Stomach (tissue), 9 donors: ENCODE data around the gene ZNF581. TPM values are rescaled to one million over a fixed set of nuclear protein-coding genes. Genes with fewer than 3 reads are reported as not detected.

Experiments used
- DNase-seq, 2 donors: peaks; one replicate each; pipeline versions ENCODE4 v3.0.0 to v3.0.0-alpha.2; 2013 to 2019
- H3K27ac ChIP-seq, 5 donors: fragments of 200-600 bp in 4 of 5; sonication (generic) in 4 of 5; one replicate each; pipeline ENCODE4 v1.5.1; 2013 to 2019; ENCODE audit warnings: mild to moderate bottlenecking in 1 of 5, moderate library complexity in 1 of 5
- H3K27me3 ChIP-seq, 3 donors: fragments of 200-600 bp; sonication (generic); one replicate each; pipeline ENCODE4 v1.5.1; 2017 to 2019; ENCODE audit warnings: mixed run types in 1 of 3
- H3K36me3 ChIP-seq, 4 donors: fragments of 200-600 bp; sonication (generic); 1 replicate in 3 of 4; 2 replicates in 1 of 4; pipeline ENCODE4 v1.5.1; 2016 to 2019
- H3K4me1 ChIP-seq, 4 donors: fragments of 200-600 bp; sonication (generic); one replicate each; pipeline ENCODE4 v1.5.1; 2016 to 2019
- H3K4me3 ChIP-seq, 4 donors: fragments of 200-600 bp; sonication (generic) in 3 of 4; one replicate each; pipeline ENCODE4 v1.5.1; 2016 to 2019; ENCODE audit warnings: mild to moderate bottlenecking in 1 of 4
- H3K9me3 ChIP-seq, 4 donors: fragments of 200-600 bp; sonication (generic); one replicate each; pipeline ENCODE4 v1.5.1; 2016 to 2019
- EP300 ChIP-seq: sonication (generic); formaldehyde crosslinking; IDR thresholded peaks from one replicate; pipeline ENCODE4 v1.6.1; 2017; ENCODE audit warnings: antibody characterized with exemption
- POLR2A ChIP-seq, 4 donors: fragments of 450-650 bp; IDR thresholded peaks; one replicate each; pipeline ENCODE4 v1.6.1; 2016; ENCODE audit warnings: antibody characterized with exemption in 4 of 4, control low read depth in 2 of 4, mild to moderate bottlenecking in 1 of 4, moderate library complexity in 1 of 4
- POLR2AphosphoS5 ChIP-seq, 3 donors: sonication (generic); formaldehyde crosslinking; IDR thresholded peaks; one replicate each; pipeline ENCODE4 v1.6.1; 2016; ENCODE audit warnings: antibody characterized with exemption in 3 of 3
- WGBS, 5 donors: extraction: QIAGEN DNeasy Blood & Tissue Kit in 3 of 5; methylation state at CpG; one replicate each; pipeline versions ENCODE4 v1.1.5 to v1.1.7; 2013 to 2018; 5-methylcytosine and 5-hydroxymethylcytosine counted together
- intact Hi-C: fragments of 100-400 bp; cut with DNase I; formaldehyde crosslinking; loops from one replicate; pipeline ENCODE4 v1.15.1; 2023; ENCODE audit warnings: low total_unique reads
- polyA plus RNA-seq, 3 donors: library from polyadenylated mRNA; stranded (reverse); fragments of 200-250 nt; gene quantifications; one replicate each; pipeline ENCODE4 v1.2.3, GENCODE V29; 2013
- total RNA-seq, 5 donors: library from RNA; depleted of rRNA; stranded (reverse); fragments of >200 nt; gene quantifications; one replicate each; pipeline versions ENCODE4 v1.1.0 to v1.2.3, GENCODE V29; 2014 to 2016
- TF ChIP-seq, protein P1 (sequence below), 7 experiments: fragments of 450-650 bp in 4 of 7; fragments of 200-600 bp in 3 of 7; sonication (generic) in 3 of 7; IDR thresholded peaks; one replicate each; pipeline ENCODE4 v1.5.1; 2016 to 2019; ENCODE audit warnings: antibody characterized with exemption in 7 of 7, control low read depth in 2 of 7, mild to moderate bottlenecking in 1 of 7
- donor health status: healthy with polysubstance abuse.
- donor health status: Bipolar disorder and iron deficiency.
- donor health status: healthy.

The ZNF581 gene
- total and polyA plus RNA-seq, 8 donors = 2.2 to 27.8 (median 11.3) TPM

DNA sequence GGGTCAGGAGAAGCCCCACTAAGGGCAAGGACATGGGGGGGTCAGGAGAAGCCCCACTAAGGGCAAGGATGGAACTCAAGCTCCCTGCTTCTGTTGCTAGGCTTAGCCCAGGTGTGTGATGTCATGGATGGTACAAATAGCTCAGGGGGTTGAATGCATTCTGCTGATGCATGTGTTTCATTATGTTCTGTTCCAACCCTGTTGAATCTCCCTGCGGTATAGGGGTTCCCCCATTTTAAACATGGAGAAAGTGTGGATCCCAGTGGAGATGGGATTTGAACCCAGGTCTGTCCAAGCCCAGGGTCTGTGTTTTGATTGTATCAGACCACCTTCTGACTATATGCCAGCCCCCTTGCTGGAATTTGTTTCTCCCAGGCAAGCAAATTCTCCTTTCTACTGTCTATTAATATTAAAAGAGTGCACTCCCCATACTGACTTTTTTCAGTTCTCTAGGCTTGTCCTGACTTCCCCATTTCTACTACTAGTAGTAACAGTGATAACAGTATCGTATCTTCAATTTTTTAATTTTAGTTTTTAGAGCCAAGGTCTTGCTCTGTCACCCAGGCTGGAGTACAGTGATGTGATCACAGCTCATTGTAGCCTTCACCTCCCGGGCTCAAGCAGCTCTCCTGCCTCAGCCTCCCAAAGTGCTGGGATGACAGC is 31.3 kb upstream of the ZNF581 start:
- 80 to 93% (median 83%) methylated on average over 3 of the region's 3 CpGs for WGBS, 5 donors
- TF ChIP-seq, protein P1, sequence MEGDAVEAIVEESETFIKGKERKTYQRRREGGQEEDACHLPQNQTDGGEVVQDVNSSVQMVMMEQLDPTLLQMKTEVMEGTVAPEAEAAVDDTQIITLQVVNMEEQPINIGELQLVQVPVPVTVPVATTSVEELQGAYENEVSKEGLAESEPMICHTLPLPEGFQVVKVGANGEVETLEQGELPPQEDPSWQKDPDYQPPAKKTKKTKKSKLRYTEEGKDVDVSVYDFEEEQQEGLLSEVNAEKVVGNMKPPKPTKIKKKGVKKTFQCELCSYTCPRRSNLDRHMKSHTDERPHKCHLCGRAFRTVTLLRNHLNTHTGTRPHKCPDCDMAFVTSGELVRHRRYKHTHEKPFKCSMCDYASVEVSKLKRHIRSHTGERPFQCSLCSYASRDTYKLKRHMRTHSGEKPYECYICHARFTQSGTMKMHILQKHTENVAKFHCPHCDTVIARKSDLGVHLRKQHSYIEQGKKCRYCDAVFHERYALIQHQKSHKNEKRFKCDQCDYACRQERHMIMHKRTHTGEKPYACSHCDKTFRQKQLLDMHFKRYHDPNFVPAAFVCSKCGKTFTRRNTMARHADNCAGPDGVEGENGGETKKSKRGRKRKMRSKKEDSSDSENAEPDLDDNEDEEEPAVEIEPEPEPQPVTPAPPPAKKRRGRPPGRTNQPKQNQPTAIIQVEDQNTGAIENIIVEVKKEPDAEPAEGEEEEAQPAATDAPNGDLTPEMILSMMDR (IDR thresholded peaks at IDR 0.05) = no peak
- TF ChIP-seq EP300 (no peak), POLR2A (IDR thresholded peaks at IDR 0.05) (no peak), POLR2AphosphoS5 (IDR thresholded peaks at IDR 0.05) (no peak)
- no peak overlapping the region for H3K27ac ChIP-seq
- peaks cover 16 to 74% (median 62%) of the 10 kb centered on the region in 4 donors for H3K36me3 ChIP-seq
- H3K9me3 ChIP-seq = no peaks in the 10 kb centered on the region
- H3K4me3 ChIP-seq = no peak overlapping the region
- intact Hi-C loops = loop anchor here (5.0 kb wide), 1 partner anchor 100 kb away; no protein-coding TSS in a partner anchor
- H3K4me1 ChIP-seq = peaks cover 0 to 58% (median 19%) of the 10 kb centered on the region in 4 donors
- no peaks in the 10 kb centered on the region for H3K27me3 ChIP-seq
- DNase-seq = no peak

DNA sequence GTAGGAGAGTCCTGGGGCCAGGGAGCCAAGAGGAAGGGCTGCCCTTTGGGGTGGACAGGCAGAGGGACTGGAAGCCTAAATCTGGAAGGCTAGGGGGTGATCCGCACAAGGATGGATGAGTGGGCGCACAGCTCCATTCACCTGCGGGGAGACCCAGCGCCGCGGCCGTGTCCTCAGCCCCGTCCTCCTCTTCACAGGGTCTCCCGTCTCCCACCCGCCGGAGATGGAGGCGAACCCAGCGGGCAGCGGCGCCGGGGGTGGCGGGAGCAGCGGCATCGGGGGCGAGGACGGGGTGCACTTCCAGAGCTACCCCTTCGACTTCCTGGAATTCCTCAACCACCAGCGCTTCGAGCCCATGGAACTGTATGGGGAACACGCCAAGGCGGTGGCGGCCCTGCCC is 30.1 kb upstream of the ZNF581 start:
- H3K4me3 ChIP-seq = no peak overlapping the region
- peaks cover 0 to 50% (median 12%) of the 10 kb centered on the region in 4 donors for H3K4me1 ChIP-seq
- no peaks in the 10 kb centered on the region for H3K9me3 ChIP-seq
- intact Hi-C loops = loop anchor here (5.0 kb wide), 1 partner anchor 101 kb away; no protein-coding TSS in a partner anchor
- no peaks in the 10 kb centered on the region for H3K27me3 ChIP-seq
- H3K27ac ChIP-seq = no peak overlapping the region
- peaks cover 16 to 78% (median 71%) of the 10 kb centered on the region in 4 donors for H3K36me3 ChIP-seq
- TF ChIP-seq, protein P1 (IDR thresholded peaks at IDR 0.05) = no peak
- TF ChIP-seq EP300 = no peak
- no peak for TF ChIP-seq POLR2A (IDR thresholded peaks at IDR 0.05)
- TF ChIP-seq POLR2AphosphoS5 (IDR thresholded peaks at IDR 0.05) = no peak
- 93 to 96% (median 94%) methylated on average over 9 to 27 of the region's 27 CpGs for WGBS, 5 donors
- DNase-seq = no peak

DNA sequence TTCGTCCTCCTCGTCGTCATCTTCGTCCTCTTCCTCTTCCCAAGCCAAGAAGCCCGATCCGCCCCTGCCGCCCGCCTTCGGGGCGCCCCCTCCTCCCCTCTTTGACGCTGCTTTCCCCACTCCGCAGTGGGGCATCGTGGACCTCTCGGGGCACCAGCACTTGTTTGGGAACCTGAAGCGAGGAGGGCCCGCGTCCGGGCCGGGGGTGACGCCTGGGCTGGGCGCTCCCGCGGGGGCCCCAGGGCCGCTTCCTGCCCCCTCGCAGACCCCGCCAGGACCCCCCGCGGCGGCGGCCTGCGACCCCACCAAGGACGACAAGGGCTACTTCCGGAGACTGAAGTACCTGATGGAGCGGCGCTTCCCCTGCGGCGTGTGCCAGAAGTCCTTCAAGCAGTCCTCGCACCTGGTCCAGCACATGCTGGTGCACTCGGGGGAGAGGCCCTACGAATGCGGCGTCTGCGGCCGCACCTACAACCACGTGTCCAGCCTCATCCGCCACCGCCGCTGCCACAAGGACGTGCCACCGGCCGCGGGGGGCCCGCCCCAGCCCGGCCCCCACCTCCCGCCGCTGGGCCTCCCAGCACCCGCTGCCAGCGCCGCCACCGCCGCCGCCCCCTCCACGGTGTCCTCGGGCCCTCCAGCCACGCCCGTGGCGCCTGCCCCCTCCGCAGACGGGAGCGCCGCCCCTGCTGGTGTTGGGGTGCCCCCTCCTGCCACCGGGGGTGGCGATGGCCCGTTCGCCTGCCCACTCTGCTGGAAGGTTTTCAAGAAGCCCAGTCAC is 29.3 kb upstream of the ZNF581 start:
- DNase-seq = no peak
- H3K4me3 ChIP-seq = no peak overlapping the region
- H3K36me3 ChIP-seq = peaks cover 16 to 72% (median 68%) of the 10 kb centered on the region in 4 donors
- H3K9me3 ChIP-seq = no peaks in the 10 kb centered on the region
- H3K27me3 ChIP-seq = no peaks in the 10 kb centered on the region
- WGBS, 5 donors = 91 to 95% (median 94%) methylated on average over 19 to 75 of the region's 75 CpGs
- intact Hi-C loops = loop anchor here (5.0 kb wide), 1 partner anchor 102 kb away; no protein-coding TSS in a partner anchor
- TF ChIP-seq POLR2AphosphoS5 (IDR thresholded peaks at IDR 0.05) (no peak), EP300 (no peak), POLR2A (IDR thresholded peaks at IDR 0.05) (no peak)
- TF ChIP-seq, protein P1 (IDR thresholded peaks at IDR 0.05) = no peak
- H3K4me1 ChIP-seq = peaks cover under 1 to 50% (median 15%) of the 10 kb centered on the region in 4 donors
- no peak overlapping the region for H3K27ac ChIP-seq

DNA sequence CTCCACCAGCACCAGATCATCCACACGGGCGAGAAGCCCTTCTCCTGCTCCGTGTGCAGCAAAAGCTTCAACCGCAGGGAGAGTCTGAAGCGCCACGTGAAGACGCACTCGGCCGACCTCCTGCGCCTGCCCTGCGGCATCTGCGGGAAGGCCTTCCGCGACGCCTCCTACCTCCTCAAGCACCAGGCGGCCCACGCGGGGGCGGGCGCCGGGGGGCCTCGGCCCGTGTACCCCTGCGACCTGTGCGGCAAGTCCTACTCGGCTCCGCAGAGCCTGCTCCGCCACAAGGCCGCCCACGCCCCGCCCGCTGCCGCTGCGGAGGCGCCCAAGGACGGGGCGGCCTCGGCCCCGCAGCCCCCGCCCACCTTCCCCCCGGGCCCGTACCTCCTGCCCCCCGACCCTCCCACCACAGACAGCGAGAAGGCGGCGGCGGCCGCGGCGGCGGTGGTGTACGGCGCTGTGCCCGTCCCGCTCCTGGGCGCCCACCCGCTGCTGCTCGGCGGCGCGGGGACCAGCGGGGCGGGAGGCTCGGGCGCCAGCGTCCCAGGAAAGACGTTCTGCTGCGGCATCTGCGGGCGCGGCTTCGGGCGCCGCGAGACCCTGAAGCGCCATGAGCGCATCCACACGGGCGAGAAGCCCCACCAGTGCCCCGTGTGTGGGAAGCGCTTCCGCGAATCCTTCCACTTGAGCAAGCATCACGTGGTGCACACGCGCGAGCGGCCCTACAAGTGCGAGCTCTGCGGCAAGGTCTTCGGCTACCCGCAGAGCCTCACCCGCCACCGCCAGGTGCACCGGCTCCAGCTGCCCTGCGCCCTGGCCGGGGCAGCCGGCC is 28.5 kb upstream of the ZNF581 start:
- Histone ChIP-seq H3K27ac (no peak overlapping the region), H3K27me3 (no peaks in the 10 kb centered on the region), H3K4me1 (peaks cover 8 to 50% (median 17%) of the 10 kb centered on the region in 4 donors), H3K36me3 (peaks cover 16 to 64% (median 60%) of the 10 kb centered on the region in 4 donors), H3K9me3 (no peaks in the 10 kb centered on the region), H3K4me3 (no peak overlapping the region)
- TF ChIP-seq, protein P1 (IDR thresholded peaks at IDR 0.05) = no peak
- no peak for TF ChIP-seq POLR2AphosphoS5 (IDR thresholded peaks at IDR 0.05)
- no peak for TF ChIP-seq EP300
- no peak for TF ChIP-seq POLR2A (IDR thresholded peaks at IDR 0.05)
- 95 to 98% (median 97%) methylated on average over 53 to 98 of the region's 98 CpGs for WGBS, 5 donors
- DNase-seq = no peak
- intact Hi-C loops = loop anchor here (5.0 kb wide), 1 partner anchor 103 kb away; no protein-coding TSS in a partner anchor
